Ramos (cell line): ENCODE results near the gene ZNF106.

Source experiments
- in situ Hi-C: fragments of 300-500 bp; cut with MboI; formaldehyde crosslinking; loops from one replicate; pipeline ENCODE4 v1.14.3; 2022; ENCODE audit warnings: low sequenced_read_pairs; ENCODE audit not compliant: unreplicated experiment

Gene ZNF106

DNA sequence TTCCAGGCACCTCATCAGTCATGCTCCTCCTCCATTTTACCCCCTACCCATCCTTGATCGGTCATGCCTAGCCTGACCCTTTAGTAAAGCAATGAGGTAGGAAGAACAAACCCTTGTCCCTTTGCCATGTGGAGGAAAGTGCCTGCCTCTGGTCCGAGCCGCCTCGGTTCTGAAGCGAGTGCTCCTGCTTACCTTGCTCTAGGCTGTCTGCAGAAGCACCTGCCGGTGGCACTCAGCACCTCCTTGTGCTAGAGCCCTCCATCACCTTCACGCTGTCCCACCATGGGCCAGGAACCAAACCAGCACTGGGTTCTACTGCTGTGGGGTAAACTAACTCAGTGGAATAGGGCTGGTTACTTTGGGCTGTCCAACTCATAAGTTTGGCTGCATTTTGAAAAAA lies 79.1 kb downstream of the ZNF106 start:
- in situ Hi-C loops, result no loop called here

GRCh38 chr15:42409011-42409410 lies 81.9 kb downstream of the ZNF106 start:
- in situ Hi-C loops, result no loop called here

GRCh38 chr15:42408178-42408577 lies 82.8 kb downstream of the ZNF106 start:
- in situ Hi-C loops, result no loop called here

DNA sequence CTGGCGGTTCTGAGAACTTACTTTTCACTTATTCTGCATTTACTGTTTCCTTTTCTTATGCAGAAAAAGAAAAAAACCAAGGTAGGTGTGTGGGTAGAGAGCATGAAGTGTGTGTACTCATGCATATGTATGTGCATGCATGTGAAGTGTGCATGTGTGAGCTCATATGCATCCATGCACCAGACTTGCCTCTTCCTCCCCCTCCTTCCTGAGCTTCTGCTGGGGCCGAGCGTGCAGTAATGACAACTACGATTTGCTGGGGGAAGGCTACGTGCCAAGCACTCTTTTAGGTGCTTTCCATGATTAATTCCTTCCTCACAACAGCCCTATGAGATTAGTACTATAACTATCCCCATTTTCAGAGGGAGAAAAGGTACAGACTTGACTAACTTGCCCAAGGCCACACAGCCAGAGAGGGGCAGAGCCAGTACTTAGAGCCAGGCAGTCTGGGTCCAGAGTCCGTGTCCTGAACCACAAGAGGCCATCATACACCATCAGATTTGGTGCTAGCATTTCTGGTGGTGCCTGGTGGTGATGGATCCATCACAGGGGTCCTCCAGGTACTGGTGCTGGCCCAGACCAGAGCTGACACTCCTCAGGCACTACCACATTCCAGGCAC lies 85.0 kb downstream of the ZNF106 start:
- in situ Hi-C loops, result no loop called here

DNA sequence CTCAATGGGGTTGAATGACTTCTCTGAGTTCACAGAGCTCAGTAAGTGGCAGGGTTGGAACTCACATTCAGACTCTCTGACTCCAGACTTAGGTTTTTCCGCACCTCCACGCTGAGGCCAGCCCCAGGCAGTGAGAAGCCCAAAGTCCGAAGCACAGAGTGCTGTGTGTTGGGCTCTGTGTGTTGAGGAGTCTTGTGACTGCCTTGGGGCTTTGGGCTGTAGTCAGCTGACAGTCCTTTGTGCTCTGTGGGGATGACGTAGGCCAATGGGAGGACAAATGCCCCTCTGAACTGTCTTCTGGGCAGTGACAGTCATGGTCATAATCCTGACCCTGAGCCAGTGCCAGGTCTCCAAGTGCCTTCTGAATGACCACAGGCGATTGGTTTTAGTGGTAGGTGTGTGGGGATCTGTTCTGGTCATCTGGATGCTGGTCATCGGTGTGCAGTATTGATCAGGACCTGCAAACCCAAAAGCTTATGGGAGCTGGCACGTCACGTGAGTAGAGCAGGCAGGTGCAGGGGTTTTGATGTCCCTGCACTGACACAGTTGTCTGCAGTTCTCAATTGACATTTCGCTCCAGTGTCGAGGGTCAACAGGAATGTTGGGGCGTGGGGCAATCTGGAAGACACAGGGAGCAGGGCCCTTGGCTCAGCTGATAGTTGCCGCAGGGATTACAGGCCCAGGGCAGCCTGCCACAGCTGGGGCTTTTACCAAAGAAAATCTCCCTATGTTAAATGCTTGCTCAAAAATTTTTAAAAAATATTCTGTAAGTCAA lies 86.3 kb downstream of the ZNF106 start:
- in situ Hi-C loops, result no loop called here

DNA sequence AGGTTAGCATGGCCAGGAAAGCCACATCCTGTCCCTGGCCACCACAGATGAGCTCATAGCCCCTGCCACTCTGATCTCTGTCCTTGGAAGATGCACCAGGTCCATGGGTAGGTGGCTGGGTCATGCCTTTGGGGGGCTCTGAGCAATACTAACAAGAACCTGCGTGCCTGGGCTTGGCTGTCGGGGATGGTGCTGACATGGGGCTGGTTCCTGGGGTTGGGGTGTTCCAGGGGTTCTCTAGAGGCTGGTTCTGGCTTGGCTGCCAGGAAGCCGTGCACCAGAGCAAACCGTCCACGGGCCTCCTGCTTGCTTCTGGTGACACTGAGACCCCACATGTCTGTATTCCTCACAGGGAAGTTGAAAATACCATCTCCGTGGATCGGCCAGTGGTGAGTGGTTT lies 87.6 kb downstream of the ZNF106 start:
- in situ Hi-C loops, result no loop called here

- in situ Hi-C loops, result no loop called here
These were observed 88.3 kb downstream of the ZNF106 start for GRCh38 chr15:42402455-42403205.

GRCh38 chr15:42401544-42402454 lies 89.1 kb downstream of the ZNF106 start:
- in situ Hi-C loops, result no loop called here

GRCh38 chr15:42395838-42396237 lies 95.1 kb downstream of the ZNF106 start:
- in situ Hi-C loops, result no loop called here

- in situ Hi-C loops, result no loop called here
These were observed 96.8 kb downstream of the ZNF106 start for GRCh38 chr15:42394106-42394505.

DNA sequence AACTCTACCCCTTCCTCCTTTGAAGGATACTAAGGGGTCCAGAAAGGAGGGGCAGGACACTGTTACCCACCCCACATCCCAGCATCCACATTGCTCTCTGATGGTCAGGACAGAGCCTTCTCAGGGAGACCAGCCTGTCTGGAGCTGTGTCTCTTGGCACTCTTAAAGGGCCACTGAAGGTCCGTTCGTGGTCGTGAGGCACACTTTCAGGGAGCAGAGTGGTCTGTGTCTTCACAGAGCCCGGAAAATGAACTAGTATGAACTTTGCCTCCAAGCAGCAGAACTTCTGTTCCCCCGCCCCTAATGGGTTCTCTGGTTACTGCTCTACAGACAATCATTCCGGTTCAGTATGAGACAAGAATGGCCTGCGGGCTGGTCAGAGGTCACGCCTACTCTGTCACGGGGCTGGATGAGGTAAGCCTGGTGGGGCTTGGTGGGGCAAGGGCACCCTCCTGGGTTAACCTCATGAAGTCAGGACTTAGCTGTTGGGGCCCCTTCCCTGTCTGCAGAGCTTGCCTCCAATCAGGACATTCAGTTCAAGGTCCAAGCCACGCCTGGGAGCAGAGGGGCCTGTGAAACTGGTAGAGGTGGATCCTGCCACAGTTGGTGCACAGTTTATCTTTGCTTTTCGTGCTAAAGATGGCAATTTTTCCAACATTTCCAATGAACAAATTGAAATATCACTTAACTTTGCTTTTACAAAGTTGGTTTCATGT lies 98.5 kb downstream of the ZNF106 start:
- in situ Hi-C loops, result no loop called here

DNA sequence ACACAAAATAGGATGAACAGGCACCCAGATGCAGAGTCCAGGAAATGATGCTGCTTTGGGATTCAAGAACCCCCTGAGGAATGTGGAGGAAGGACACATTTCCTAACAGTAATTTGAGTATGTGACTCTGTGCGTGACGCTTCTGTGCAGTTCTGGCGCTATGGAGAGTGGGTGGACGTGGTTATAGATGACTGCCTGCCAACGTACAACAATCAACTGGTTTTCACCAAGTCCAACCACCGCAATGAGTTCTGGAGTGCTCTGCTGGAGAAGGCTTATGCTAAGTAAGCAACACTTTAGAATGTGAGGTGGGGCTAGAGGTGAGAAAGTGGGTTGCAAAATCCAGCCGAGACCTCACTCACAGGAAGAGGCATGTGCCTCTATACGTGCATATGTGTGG lies 103.3 kb downstream of the ZNF106 start:
- in situ Hi-C loops, result no loop called here

GRCh38 chr15:42385980-42386700 lies 104.8 kb downstream of the ZNF106 start:
- in situ Hi-C loops, result no loop called here

DNA sequence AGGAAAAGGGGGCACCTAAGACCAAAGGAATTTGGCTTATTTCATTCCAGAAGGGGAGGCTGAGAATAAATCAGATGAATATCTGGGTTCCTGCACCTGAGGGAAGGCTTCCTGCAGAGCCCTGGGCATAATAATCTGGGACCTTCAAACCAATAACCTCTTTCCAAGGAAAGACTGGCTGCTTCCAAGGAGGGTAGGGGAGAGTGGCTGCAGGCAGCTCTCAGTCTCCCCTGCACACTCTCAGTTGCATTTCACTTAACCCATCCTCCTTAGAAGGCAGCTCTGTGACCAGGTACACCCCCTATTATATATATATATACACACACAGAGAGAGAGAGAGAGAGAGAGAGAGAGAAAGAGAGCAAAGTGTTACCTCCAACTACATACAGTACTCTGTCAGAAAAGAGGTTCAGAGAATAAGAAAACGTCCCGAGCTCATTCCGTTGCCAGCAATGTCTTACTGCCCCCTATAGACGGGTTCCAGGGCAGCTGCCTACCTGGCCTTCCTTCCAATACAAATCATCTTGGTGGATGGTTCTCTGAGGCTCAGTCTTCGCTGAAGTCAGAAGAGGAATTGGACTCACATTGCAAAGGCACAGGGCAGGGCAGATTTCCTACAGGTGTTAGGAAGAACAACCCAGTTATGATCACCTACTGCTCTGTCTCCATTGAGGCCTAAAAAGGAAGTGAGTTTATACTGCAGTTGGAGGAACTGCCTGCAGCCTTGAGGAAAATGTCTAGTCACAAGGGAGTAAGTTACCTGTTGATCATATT lies 105.5 kb downstream of the ZNF106 start:
- in situ Hi-C loops, result no loop called here

- in situ Hi-C loops, result no loop called here
These were observed 106.3 kb downstream of the ZNF106 start for GRCh38 chr15:42384597-42384996.

- in situ Hi-C loops, result no loop called here
These were observed 112.9 kb downstream of the ZNF106 start for GRCh38 chr15:42378011-42378410.

DNA sequence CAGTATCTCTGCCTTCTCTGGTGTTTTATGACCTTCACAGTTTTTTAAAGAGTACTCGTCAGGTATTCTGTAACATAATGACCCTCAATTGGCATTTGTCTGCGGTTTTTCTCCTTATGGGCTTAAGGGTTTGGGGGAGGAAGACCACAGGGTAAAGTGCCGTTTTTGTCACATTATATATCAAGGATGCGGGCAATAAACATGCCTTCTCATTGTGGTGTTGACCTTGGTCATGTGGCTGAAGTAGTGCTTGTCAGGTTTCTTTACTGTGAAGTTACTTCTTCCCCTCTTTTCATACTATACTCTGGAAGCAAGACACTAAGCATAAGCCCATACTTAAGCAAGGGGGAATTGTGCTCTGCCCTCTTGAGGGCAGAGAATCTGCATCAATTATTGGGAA lies 115.0 kb downstream of the ZNF106 start:
- in situ Hi-C loops, result no loop called here

DNA sequence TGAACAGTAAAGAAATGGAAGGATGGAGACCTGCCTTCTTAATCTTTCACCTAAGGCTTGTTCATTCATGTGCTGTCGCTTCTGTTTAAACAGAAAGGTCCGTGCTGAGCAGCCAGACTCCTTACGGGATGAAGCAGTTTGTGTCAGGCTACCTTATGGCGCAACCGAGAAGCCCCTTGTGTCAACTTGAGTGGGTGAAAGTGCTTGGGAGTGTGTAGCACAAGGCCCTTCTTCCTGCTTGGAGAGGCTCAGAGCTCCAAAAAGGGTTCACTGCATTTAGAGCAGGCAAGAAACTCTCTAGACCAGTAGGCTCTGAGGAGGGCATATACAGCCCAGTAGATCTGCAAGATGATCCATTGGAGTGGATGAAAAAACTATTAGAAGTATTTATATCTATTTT lies 115.7 kb downstream of the ZNF106 start:
- in situ Hi-C loops, result no loop called here
